ENCODE data around the gene GPRC5C. TPM values are rescaled to one million over a fixed set of nuclear protein-coding genes. Genes with fewer than 3 reads are reported as not detected.
A peak's percentile ranks its signal among the peaks of the same experiment; 100 is the strongest.

Gene GPRC5C
- total RNA-seq, 1 experiment from 2014 or later, result 83.2 TPM

DNA sequence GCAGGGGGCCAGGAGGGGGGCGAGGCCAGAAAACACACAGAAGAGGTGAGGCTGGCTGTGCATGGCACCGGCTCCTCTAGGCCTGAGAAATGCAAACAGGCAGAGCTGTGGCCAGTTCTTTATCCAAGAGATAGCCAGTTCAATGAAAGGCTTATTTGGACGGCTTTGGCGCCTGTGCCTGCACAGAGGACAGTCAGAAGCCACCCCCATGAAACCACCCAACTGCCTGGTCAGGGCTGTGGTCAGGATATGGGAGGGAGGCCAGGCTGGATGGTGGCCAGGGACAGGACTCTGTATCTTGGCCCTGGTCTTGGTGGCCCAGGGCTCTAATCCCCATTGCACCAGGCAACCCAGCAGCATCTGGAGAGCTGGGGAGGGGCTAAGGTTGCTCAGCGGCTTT, 24.5 kb upstream of the GPRC5C start:
- intact Hi-C loops (cut with micrococcal nuclease; ENCODE audit: unreplicated experiment), result no loop called here
- H3K36me3 Mint-ChIP-seq (ENCODE audit: insufficient read depth, unreplicated experiment), result no peaks in the 10 kb centered on the region
- CTCF ChIA-PET, result interaction anchor here (1.8 to 3.5 kb wide), 2 partner anchors 28 to 47 kb away, joined by 12 to 26 read pairs; no protein-coding TSS in a partner anchor
- Histone ChIP-seq H3K36me3 (ENCODE audit: control insufficient read depth, insufficient read depth, low read length) (no peaks in the 10 kb centered on the region), H3K27me3 (replicated peaks; ENCODE audit: control insufficient read depth, insufficient read depth, low read length) (no peaks in the 10 kb centered on the region), H3K4me1 (peaks cover 5% of the 10 kb centered on the region; the same call in 1 of the 2 replicates), H3K9me3 (no peaks in the 10 kb centered on the region), H3K4me3 (ENCODE audit: low read depth, low read length) (no peak overlapping the region)
- no peaks in the 10 kb centered on the region for H3K27me3 Mint-ChIP-seq (ENCODE audit: insufficient read depth, unreplicated experiment)
- BruUV-seq (replicated peaks), result no TSS peak
- DNase-seq, result no peak
- TF ChIP-seq, protein P1, sequence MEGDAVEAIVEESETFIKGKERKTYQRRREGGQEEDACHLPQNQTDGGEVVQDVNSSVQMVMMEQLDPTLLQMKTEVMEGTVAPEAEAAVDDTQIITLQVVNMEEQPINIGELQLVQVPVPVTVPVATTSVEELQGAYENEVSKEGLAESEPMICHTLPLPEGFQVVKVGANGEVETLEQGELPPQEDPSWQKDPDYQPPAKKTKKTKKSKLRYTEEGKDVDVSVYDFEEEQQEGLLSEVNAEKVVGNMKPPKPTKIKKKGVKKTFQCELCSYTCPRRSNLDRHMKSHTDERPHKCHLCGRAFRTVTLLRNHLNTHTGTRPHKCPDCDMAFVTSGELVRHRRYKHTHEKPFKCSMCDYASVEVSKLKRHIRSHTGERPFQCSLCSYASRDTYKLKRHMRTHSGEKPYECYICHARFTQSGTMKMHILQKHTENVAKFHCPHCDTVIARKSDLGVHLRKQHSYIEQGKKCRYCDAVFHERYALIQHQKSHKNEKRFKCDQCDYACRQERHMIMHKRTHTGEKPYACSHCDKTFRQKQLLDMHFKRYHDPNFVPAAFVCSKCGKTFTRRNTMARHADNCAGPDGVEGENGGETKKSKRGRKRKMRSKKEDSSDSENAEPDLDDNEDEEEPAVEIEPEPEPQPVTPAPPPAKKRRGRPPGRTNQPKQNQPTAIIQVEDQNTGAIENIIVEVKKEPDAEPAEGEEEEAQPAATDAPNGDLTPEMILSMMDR (IDR thresholded peaks at IDR 0.05; ENCODE audit: insufficient read depth in 1 of 2, low read depth in 1 of 2, low read length in 1 of 2, severe bottlenecking in 1 of 2, unreplicated experiment in 1 of 2), result no peak
- POLR2A ChIA-PET, result no interaction called here
- H3K27ac Mint-ChIP-seq (ENCODE audit: unreplicated experiment), result no peak overlapping the region
- H3K4me1 Mint-ChIP-seq (ENCODE audit: low read depth, unreplicated experiment), result peaks cover 6% of the 10 kb centered on the region
- no peaks in the 10 kb centered on the region for H3K9me3 Mint-ChIP-seq (ENCODE audit: unreplicated experiment)
- no peak overlapping the region for H3K4me3 Mint-ChIP-seq (ENCODE audit: unreplicated experiment)

DNA sequence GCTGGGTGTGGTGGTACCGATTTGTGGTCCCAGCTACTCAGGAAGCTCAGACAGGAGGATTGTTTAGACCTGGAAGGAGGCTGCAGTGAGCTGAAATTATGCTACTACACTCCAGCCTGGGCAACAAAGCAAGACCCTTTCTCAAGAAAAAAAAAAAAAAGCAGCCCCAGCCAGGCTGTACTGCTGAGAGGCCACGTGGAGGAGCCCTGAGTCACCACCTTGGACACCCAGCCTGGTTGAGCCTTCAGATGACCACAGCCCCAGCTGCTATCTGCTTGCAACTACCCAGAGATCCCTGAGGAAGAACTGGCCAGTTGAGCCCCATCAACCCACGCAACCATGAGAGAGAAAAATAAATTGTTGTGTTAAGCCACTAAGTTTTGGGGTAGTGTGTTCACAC, 23.6 kb upstream of the GPRC5C start:
- Histone ChIP-seq H3K27me3 (replicated peaks; ENCODE audit: control insufficient read depth, insufficient read depth, low read length) (no peaks in the 10 kb centered on the region), H3K4me1 (peaks cover 5% of the 10 kb centered on the region; the same call in 1 of the 2 replicates), H3K36me3 (ENCODE audit: control insufficient read depth, insufficient read depth, low read length) (no peaks in the 10 kb centered on the region), H3K4me3 (ENCODE audit: low read depth, low read length) (no peak overlapping the region), H3K9me3 (no peaks in the 10 kb centered on the region)
- peak; percentile 73 to 80 for DNase-seq
- H3K9me3 Mint-ChIP-seq (ENCODE audit: unreplicated experiment), result no peaks in the 10 kb centered on the region
- H3K4me1 Mint-ChIP-seq (ENCODE audit: low read depth, unreplicated experiment), result peaks cover 6% of the 10 kb centered on the region
- BruUV-seq (replicated peaks), result no TSS peak
- no peaks in the 10 kb centered on the region for H3K27me3 Mint-ChIP-seq (ENCODE audit: insufficient read depth, unreplicated experiment)
- no peak overlapping the region for H3K27ac Mint-ChIP-seq (ENCODE audit: unreplicated experiment)
- intact Hi-C loops (cut with micrococcal nuclease; ENCODE audit: unreplicated experiment), result loop anchor here (1.0 to 2.0 kb wide), 2 partner anchors 23 to 49 kb away; no protein-coding TSS in a partner anchor
- ChIA-PET POLR2A (interaction anchor here (0.6 kb wide), 1 partner anchor 62 kb away, joined by 7 read pairs; no protein-coding TSS in a partner anchor), CTCF (interaction anchor here (0.7 to 3.5 kb wide), 5 partner anchors 29 to 465 kb away, joined by 3 to 26 read pairs (median 8); partner anchors contain the start of gene FDXR)
- TF ChIP-seq, protein P1 (IDR thresholded peaks at IDR 0.05; ENCODE audit: insufficient read depth in 1 of 2, low read depth in 1 of 2, low read length in 1 of 2, severe bottlenecking in 1 of 2, unreplicated experiment in 1 of 2), result peak in 1 of 2 experiments; percentile 64
- no peaks in the 10 kb centered on the region for H3K36me3 Mint-ChIP-seq (ENCODE audit: insufficient read depth, unreplicated experiment)
- H3K4me3 Mint-ChIP-seq (ENCODE audit: unreplicated experiment), result no peak overlapping the region

- POLR2A ChIA-PET, result no interaction called here
- CTCF ChIA-PET, result interaction anchor here (1.0 to 3.5 kb wide), 3 partner anchors 30 to 49 kb away, joined by 8 to 26 read pairs (median 12); no protein-coding TSS in a partner anchor
- intact Hi-C loops (cut with micrococcal nuclease; ENCODE audit: unreplicated experiment), result loop anchor here (1.0 to 2.0 kb wide), 2 partner anchors 22 to 48 kb away; no protein-coding TSS in a partner anchor
- Histone ChIP-seq H3K36me3 (ENCODE audit: control insufficient read depth, insufficient read depth, low read length) (no peaks in the 10 kb centered on the region), H3K27me3 (replicated peaks; ENCODE audit: control insufficient read depth, insufficient read depth, low read length) (no peaks in the 10 kb centered on the region), H3K9me3 (no peaks in the 10 kb centered on the region), H3K4me1 (peaks cover 5% of the 10 kb centered on the region; the same call in 1 of the 2 replicates), H3K4me3 (ENCODE audit: low read depth, low read length) (no peak overlapping the region)
- Mint-ChIP-seq H3K4me3 (ENCODE audit: unreplicated experiment) (no peak overlapping the region), H3K27me3 (ENCODE audit: insufficient read depth, unreplicated experiment) (no peaks in the 10 kb centered on the region), H3K27ac (ENCODE audit: unreplicated experiment) (no peak overlapping the region), H3K9me3 (ENCODE audit: unreplicated experiment) (no peaks in the 10 kb centered on the region), H3K36me3 (ENCODE audit: insufficient read depth, unreplicated experiment) (no peaks in the 10 kb centered on the region), H3K4me1 (ENCODE audit: low read depth, unreplicated experiment) (peaks cover 6% of the 10 kb centered on the region)
- TF ChIP-seq, protein P1 (IDR thresholded peaks at IDR 0.05; ENCODE audit: insufficient read depth in 1 of 2, low read depth in 1 of 2, low read length in 1 of 2, severe bottlenecking in 1 of 2, unreplicated experiment in 1 of 2), result no peak
- DNase-seq, result no peak
- no TSS peak for BruUV-seq (replicated peaks)
These were observed 23.1 kb upstream of the GPRC5C start for GRCh38 chr17:74408815-74409214.

Data from Caco-2 (cell line).